SK-N-SH treated with all-trans-retinoic acid at 6 μM for 48 hours (cell line): ENCODE results near the gene WWTR1.

Source experiments
- ARNTL ChIP-seq: fragments of 450-650 bp; formaldehyde crosslinking; IDR thresholded peaks from 2 replicates; pipeline ENCODE4 v1.5.0; 2020; ENCODE audit warnings: low read depth, mild to moderate bottlenecking, moderate library complexity, borderline replicate concordance
- BACH2 ChIP-seq: fragments of 250-450 bp; sonication (Bioruptor Pico); IDR thresholded peaks from 2 replicates; pipeline ENCODE4 v1.9.0; 2021; ENCODE audit warnings: mild to moderate bottlenecking, borderline replicate concordance
- CSDC2 ChIP-seq: fragments of 250-450 bp; sonication (Bioruptor Pico); IDR thresholded peaks from 2 replicates; pipeline ENCODE4 v1.5.0; 2020; ENCODE audit warnings: mild to moderate bottlenecking, moderate library complexity
- CSRNP3 ChIP-seq: fragments of 250-450 bp; sonication (Bioruptor Pico); IDR thresholded peaks from 2 replicates; pipeline ENCODE4 v1.5.1; 2021; ENCODE audit warnings: mild to moderate bottlenecking, moderate library complexity
- ISL1 ChIP-seq: fragments of 250-450 bp; sonication (Bioruptor Pico); IDR thresholded peaks from 2 replicates; pipeline ENCODE4 v2.1.2; 2022; ENCODE audit warnings: mild to moderate bottlenecking, moderate library complexity
- OSR1 ChIP-seq: fragments of 250-450 bp; sonication (Bioruptor Pico); IDR thresholded peaks from 2 replicates; pipeline ENCODE4 v1.8.0; 2022; ENCODE audit warnings: moderate library complexity, mild to moderate bottlenecking, inconsistent platforms
- PPARA ChIP-seq: fragments of 250-450 bp; sonication (Bioruptor Pico); IDR thresholded peaks from 2 replicates; pipeline ENCODE4 v1.5.0; 2020; ENCODE audit warnings: mild to moderate bottlenecking, borderline replicate concordance
- RARB ChIP-seq: fragments of 250-450 bp; sonication (Bioruptor Pico); IDR thresholded peaks from 2 replicates; pipeline ENCODE4 v1.8.0; 2021; ENCODE audit warnings: mild to moderate bottlenecking, moderate library complexity
- SNAI2 ChIP-seq: fragments of 250-450 bp; sonication (Bioruptor Pico); IDR thresholded peaks from 2 replicates; pipeline ENCODE4 v1.5.0; 2020; ENCODE audit warnings: mild to moderate bottlenecking, moderate library complexity
- TCF4 ChIP-seq: fragments of 250-450 bp; sonication (Bioruptor Pico); IDR thresholded peaks from 2 replicates; pipeline ENCODE4 v1.8.0; 2021; ENCODE audit warnings: mild to moderate bottlenecking, moderate library complexity, borderline replicate concordance
- TOX ChIP-seq: fragments of 250-450 bp; sonication (Bioruptor Pico); IDR thresholded peaks from 2 replicates; pipeline ENCODE4 v1.8.0; 2021; ENCODE audit warnings: mild to moderate bottlenecking, moderate library complexity, borderline replicate concordance
- ZFP30 ChIP-seq: fragments of 450-650 bp; formaldehyde crosslinking; IDR thresholded peaks from 2 replicates; pipeline ENCODE4 v1.5.0; 2022; ENCODE audit warnings: mild to moderate bottlenecking, moderate library complexity
- TF ChIP-seq, protein P1 (sequence below): fragments of 250-450 bp; sonication (Bioruptor Pico); IDR thresholded peaks from 2 replicates; pipeline ENCODE4 v1.8.0; 2020; ENCODE audit warnings: mild to moderate bottlenecking, moderate library complexity, borderline replicate concordance

DNA sequence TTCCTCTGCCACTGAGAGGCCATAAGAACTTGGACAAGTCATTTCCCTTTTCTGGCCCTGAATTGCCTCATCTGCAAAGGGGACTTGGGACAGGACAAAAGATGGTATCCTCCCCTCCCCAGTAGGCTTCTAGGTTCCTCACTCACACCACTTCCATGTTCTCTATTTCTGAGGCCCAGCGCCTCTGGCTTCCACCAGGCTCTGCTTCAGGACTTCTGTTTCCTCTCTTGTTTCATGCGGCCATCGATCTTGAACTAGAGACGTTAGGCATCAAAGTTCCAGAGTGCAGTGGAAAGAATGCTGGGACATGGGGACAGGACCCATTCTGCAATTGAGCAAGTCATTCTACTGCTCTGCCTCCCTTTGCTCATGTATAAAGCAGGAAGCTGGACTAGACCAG, 181.6 kb downstream of the WWTR1 start:
- no peak for TF ChIP-seq ISL1
- TF ChIP-seq SNAI2 = no peak
- no peak for TF ChIP-seq CSDC2 (CRISPR knock-in tag)
- no peak for TF ChIP-seq TOX
- TF ChIP-seq PPARA (CRISPR knock-in tag) = no peak
- no peak for TF ChIP-seq CSRNP3 (CRISPR knock-in tag)
- no peak for TF ChIP-seq BACH2 (CRISPR knock-in tag)
- TF ChIP-seq ARNTL = no peak
- TF ChIP-seq OSR1 = no peak
- no peak for TF ChIP-seq RARB (CRISPR knock-in tag)
- no peak for TF ChIP-seq ZFP30 (CRISPR knock-in tag)
- TF ChIP-seq, protein P1, sequence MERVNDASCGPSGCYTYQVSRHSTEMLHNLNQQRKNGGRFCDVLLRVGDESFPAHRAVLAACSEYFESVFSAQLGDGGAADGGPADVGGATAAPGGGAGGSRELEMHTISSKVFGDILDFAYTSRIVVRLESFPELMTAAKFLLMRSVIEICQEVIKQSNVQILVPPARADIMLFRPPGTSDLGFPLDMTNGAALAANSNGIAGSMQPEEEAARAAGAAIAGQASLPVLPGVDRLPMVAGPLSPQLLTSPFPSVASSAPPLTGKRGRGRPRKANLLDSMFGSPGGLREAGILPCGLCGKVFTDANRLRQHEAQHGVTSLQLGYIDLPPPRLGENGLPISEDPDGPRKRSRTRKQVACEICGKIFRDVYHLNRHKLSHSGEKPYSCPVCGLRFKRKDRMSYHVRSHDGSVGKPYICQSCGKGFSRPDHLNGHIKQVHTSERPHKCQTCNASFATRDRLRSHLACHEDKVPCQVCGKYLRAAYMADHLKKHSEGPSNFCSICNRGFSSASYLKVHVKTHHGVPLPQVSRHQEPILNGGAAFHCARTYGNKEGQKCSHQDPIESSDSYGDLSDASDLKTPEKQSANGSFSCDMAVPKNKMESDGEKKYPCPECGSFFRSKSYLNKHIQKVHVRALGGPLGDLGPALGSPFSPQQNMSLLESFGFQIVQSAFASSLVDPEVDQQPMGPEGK = no peak
- TF ChIP-seq TCF4 = no peak
